B cell (primary cell): Measurements from ENCODE around the gene KRTAP3-1. TPM values are rescaled to one million over a fixed set of nuclear protein-coding genes. Genes with fewer than 3 reads are reported as not detected.

ENCODE experiments used
- ATAC-seq: fragments of 200-7000 bp; cut with Tn5 transposase; one replicate; pipeline ENCODE4 v1.10.0; 2021; ENCODE audit warnings: low read depth, mild to moderate bottlenecking, moderate number of reproducible peaks, moderate library complexity
- CTCF ChIA-PET: fragments of 350-600 bp; sonication (Branson Sonifier 250); formaldehyde crosslinking; loops from one replicate; lab custom pipeline; 2021; ENCODE audit warnings: antibody characterized with exemption, inconsistent platforms; lab: Charles Lee
- POLR2A ChIA-PET: fragments of 350-600 bp; sonication (Branson Sonifier 250); formaldehyde crosslinking; loops from one replicate; lab custom pipeline; 2021; ENCODE audit warnings: antibody characterized with exemption; lab: Charles Lee
- DNase-seq: peaks from one replicate; pipeline ENCODE4 v3.0.0; 2013
- H2AFZ ChIP-seq: 2 replicates; pipeline ENCODE4 v1.6.1; 2012; ENCODE audit warnings: mild to moderate bottlenecking, low read depth, low read length; ENCODE audit not compliant: insufficient read depth, poor library complexity, severe bottlenecking
- H3K27ac ChIP-seq, 2 donors: 1 replicate in 1 of 2; 2 replicates in 1 of 2; pipeline ENCODE4 v1.5.1; 2012 to 2013; ENCODE audit warnings: low read length in 2 of 2, mild to moderate bottlenecking in 2 of 2, moderate library complexity in 1 of 2
- H3K27me3 ChIP-seq, 4 experiments: fragments of 200-600 bp in 1 of 4; sonication (generic) in 1 of 4; replicated peaks in 1 of 4; 1 replicate in 2 of 4; 2 replicates in 2 of 4; pipeline versions ENCODE4 v1.6.1 to v1.7.0; 2013 to 2016; ENCODE audit warnings: low read length in 3 of 4, mild to moderate bottlenecking in 2 of 4, mixed read lengths in 1 of 4, moderate library complexity in 1 of 4; ENCODE audit not compliant: insufficient read depth in 4 of 4, control insufficient read depth in 3 of 4; ENCODE audit errors: control extremely low read depth in 1 of 4
- H3K36me3 ChIP-seq, 2 experiments: replicated peaks in 1 of 2; 1 replicate in 1 of 2; 2 replicates in 1 of 2; pipeline versions ENCODE4 v1.6.1 to v1.7.1; 2013; ENCODE audit warnings: low read length in 1 of 2; ENCODE audit not compliant: insufficient read depth in 2 of 2, control insufficient read depth in 1 of 2; ENCODE audit errors: control extremely low read depth in 1 of 2, extremely low read depth in 1 of 2
- H3K4me1 ChIP-seq, 2 donors: fragments of 200-600 bp in 1 of 2; sonication (generic) in 1 of 2; 1 replicate in 1 of 2; 2 replicates in 1 of 2; pipeline versions ENCODE4 v1.5.1 to v1.6.1; 2013 to 2017; ENCODE audit warnings: low read length in 2 of 2; ENCODE audit not compliant: control insufficient read depth in 2 of 2, insufficient read depth in 2 of 2
- H3K4me2 ChIP-seq: replicated peaks from 2 replicates; pipeline ENCODE3; 2012; ENCODE audit warnings: mild to moderate bottlenecking, low read depth, low read length; ENCODE audit not compliant: poor library complexity, severe bottlenecking
- H3K4me3 ChIP-seq, 5 experiments: fragments of 200-600 bp in 1 of 5; sonication (generic) in 1 of 5; 1 replicate in 3 of 5; 2 replicates in 2 of 5; pipeline versions ENCODE4 v1.5.1 to v1.7.0; 2011 to 2016; ENCODE audit warnings: low read length in 4 of 5, mild to moderate bottlenecking in 4 of 5, low read depth in 2 of 5, control low read depth in 1 of 5, moderate library complexity in 1 of 5; ENCODE audit not compliant: insufficient read depth in 1 of 5; ENCODE audit errors: control extremely low read depth in 1 of 5, extremely low read depth in 1 of 5
- H3K79me2 ChIP-seq: fragments of 200-600 bp; sonication (generic); one replicate; pipeline ENCODE4 v1.6.0; 2016; ENCODE audit warnings: low read length; ENCODE audit not compliant: control insufficient read depth, insufficient read depth
- H3K9ac ChIP-seq: fragments of 200-600 bp; sonication (generic); 2 replicates; pipeline ENCODE4 v1.6.1; 2017; ENCODE audit warnings: mild to moderate bottlenecking, low read length, moderate library complexity
- H3K9me3 ChIP-seq, 3 donors: one replicate each; pipeline versions ENCODE4 v1.6.1 to v1.7.1; 2013; ENCODE audit warnings: low read length in 2 of 3; ENCODE audit not compliant: control insufficient read depth in 2 of 3, insufficient read depth in 1 of 3; ENCODE audit errors: control extremely low read depth in 1 of 3
- H4K20me1 ChIP-seq: 2 replicates; pipeline ENCODE4 v1.6.0; 2012; ENCODE audit warnings: mild to moderate bottlenecking, low read length; ENCODE audit not compliant: insufficient read depth, control insufficient read depth, poor library complexity, severe bottlenecking
- H3K27ac Mint-ChIP-seq: one replicate; pipeline ENCODE4 v1.8.0; 2021; ENCODE audit warnings: mixed read lengths
- H3K27me3 Mint-ChIP-seq: one replicate; pipeline ENCODE4 v1.8.0; 2021; ENCODE audit warnings: mixed read lengths
- H3K4me1 Mint-ChIP-seq: one replicate; pipeline ENCODE4 v1.8.0; 2021; ENCODE audit warnings: mixed read lengths
- H3K4me3 Mint-ChIP-seq: one replicate; pipeline ENCODE4 v1.8.0; 2021; ENCODE audit warnings: mixed read lengths
- H3K9me3 Mint-ChIP-seq: one replicate; pipeline ENCODE4 v1.8.0; 2022; ENCODE audit warnings: mixed read lengths; ENCODE audit not compliant: insufficient read depth
- CTCF ChIP-seq: fragments of 200-600 bp; IDR thresholded peaks from one replicate; pipeline ENCODE4 v1.8.0; 2022; ENCODE audit warnings: antibody characterized with exemption, mild to moderate bottlenecking
- EZH2 ChIP-seq: IDR thresholded peaks from 2 replicates; pipeline ENCODE4 v1.6.1; 2012; ENCODE audit warnings: borderline replicate concordance, low read depth, mild to moderate bottlenecking, moderate library complexity, low read length; ENCODE audit not compliant: insufficient read depth, poor library complexity, severe bottlenecking
- WGBS: methylation state at CpG from one replicate; pipeline ENCODE4 v1.1.5; 2013; ENCODE audit warnings: missing lambda C conversion rate; ENCODE audit not compliant: insufficient coverage; 5-methylcytosine and 5-hydroxymethylcytosine counted together
- intact Hi-C: fragments of 100-400 bp; cut with micrococcal nuclease; formaldehyde crosslinking; loops from one replicate; pipeline ENCODE4 v1.10.0; 2022
- polyA plus RNA-seq: library from polyadenylated mRNA; depleted of rRNA; stranded (reverse); fragments of >200 nt; gene quantifications from 2 replicates; pipeline ENCODE4 v1.2.3, GENCODE V29; 2012
- total RNA-seq, 2 donors: library from RNA; stranded (reverse); fragments of 120-200 nt in 1 of 2; gene quantifications; 1 replicate in 1 of 2; 2 replicates in 1 of 2; pipeline versions ENCODE4 v1.2.3 to v1.2.4, GENCODE V29; 2013 to 2022

KRTAP3-1 gene
- total and polyA plus RNA-seq, 2 donors (not counting 1 experiment from before 2014, with no cell fraction given): not detected

DNA sequence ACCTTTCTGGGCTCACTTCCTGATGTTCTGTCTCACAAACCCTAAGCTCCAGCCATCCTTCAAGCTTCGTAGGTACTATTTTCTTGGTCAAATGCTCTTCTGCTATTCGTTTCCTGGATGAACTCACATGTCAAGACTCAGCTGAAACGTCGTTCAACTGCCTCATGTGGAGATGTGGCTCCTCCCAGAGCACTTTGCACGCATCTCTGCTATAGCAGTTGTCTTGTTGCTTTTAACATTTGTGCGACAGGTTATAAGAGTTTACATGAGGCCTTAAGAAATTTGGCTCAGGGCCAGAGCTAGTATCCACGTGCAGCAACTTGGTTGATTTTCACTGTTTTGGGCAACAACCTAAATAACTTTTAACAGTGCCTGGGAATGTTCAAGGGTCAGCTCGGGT, 22.0 kb downstream of the KRTAP3-1 start:
- DNase-seq (no peak), ATAC-seq (no peak)
- Histone ChIP-seq H3K27ac (no peak overlapping the region), H3K9me3 (peaks cover 0 to 3% (median 0%) of the 10 kb centered on the region in 3 donors), H2AFZ (no peak overlapping the region), H4K20me1 (no peaks in the 10 kb centered on the region), H3K4me3 (no peak overlapping the region), H3K9ac (no peak overlapping the region), H3K79me2 (no peaks in the 10 kb centered on the region), H3K4me1 (no peaks in the 10 kb centered on the region), H3K27me3 (peaks cover 0 to 14% (median 6%) of the 10 kb centered on the region in 4 experiments), H3K36me3 (no peaks in the 10 kb centered on the region), H3K4me2 (no peak overlapping the region)
- Mint-ChIP-seq H3K4me3 (no peak overlapping the region), H3K27ac (no peak overlapping the region), H3K27me3 (peaks cover 45% of the 10 kb centered on the region), H3K9me3 (no peaks in the 10 kb centered on the region), H3K4me1 (no peaks in the 10 kb centered on the region)
- intact Hi-C loops: no loop called here
- 86% methylated on average over 7 of the region's 8 CpGs for WGBS
- POLR2A ChIA-PET: no interaction called here
- TF ChIP-seq CTCF (no peak), EZH2 (no peak)
- CTCF ChIA-PET: no interaction called here

GRCh38 chr17:40984226-40984625, 24.7 kb downstream of the KRTAP3-1 start, which contains the start of gene KRT40:
Gene KRT40 (minus strand): TSS chr17:40984326. CDS start chr17:40984273, 53 bp downstream.
- no peak within 1 kb of the TSS for H3K9ac ChIP-seq
- POLR2A ChIA-PET: no interaction called here
- no peaks in the 10 kb centered on the region for H3K79me2 ChIP-seq
- H3K4me1 ChIP-seq: no peaks in the 10 kb centered on the region
- CTCF ChIA-PET: no interaction called here
- H2AFZ ChIP-seq: no peak within 1 kb of the TSS
- no peak within 1 kb of the TSS for H3K4me2 ChIP-seq
- no peak within 1 kb of the TSS for H3K27ac ChIP-seq
- no peaks in the 10 kb centered on the region for H3K4me1 Mint-ChIP-seq
- H3K27me3 ChIP-seq: peaks cover 0 to 16% (median 6%) of the 10 kb centered on the region in 4 experiments
- no peak for ATAC-seq
- peaks cover 41% of the 10 kb centered on the region for H3K27me3 Mint-ChIP-seq
- H3K36me3 ChIP-seq: no peaks in the 10 kb centered on the region
- H3K4me3 ChIP-seq: no peak within 1 kb of the TSS
- no CpG with 5 or more reads among the region's 3 CpGs for WGBS
- peaks cover 0 to 3% (median 0%) of the 10 kb centered on the region in 3 donors for H3K9me3 ChIP-seq
- no peak within 1 kb of the TSS for H3K4me3 Mint-ChIP-seq
- TF ChIP-seq EZH2 (no peak), CTCF (no peak)
- no peaks in the 10 kb centered on the region for H3K9me3 Mint-ChIP-seq
- no peak within 1 kb of the TSS for H3K27ac Mint-ChIP-seq
- intact Hi-C loops: no loop called here
- no peak for DNase-seq
- H4K20me1 ChIP-seq: no peaks in the 10 kb centered on the region
